IPS-15b (cell line): ENCODE data around the gene ARHGAP15.

Experiments used
- H3K27me3 ChIP-seq: one replicate; pipeline ENCODE4 v1.6.1; 2013; ENCODE audit warnings: low read length; ENCODE audit not compliant: control insufficient read depth, insufficient read depth
- H3K36me3 ChIP-seq: one replicate; pipeline ENCODE4 v1.6.1; 2013; ENCODE audit warnings: low read length; ENCODE audit not compliant: control insufficient read depth, insufficient read depth
- H3K4me1 ChIP-seq: one replicate; pipeline ENCODE4 v1.6.1; 2013; ENCODE audit warnings: mild to moderate bottlenecking, low read length; ENCODE audit not compliant: control insufficient read depth, insufficient read depth
- H3K4me3 ChIP-seq: one replicate; pipeline ENCODE4 v1.5.1; 2013; ENCODE audit warnings: low read depth, low read length
- H3K9ac ChIP-seq: one replicate; pipeline ENCODE4 v1.6.1; 2013; ENCODE audit warnings: low read depth, mild to moderate bottlenecking, low read length
- H3K9me3 ChIP-seq: one replicate; pipeline ENCODE4 v1.6.1; 2013; ENCODE audit warnings: mild to moderate bottlenecking, low read length; ENCODE audit not compliant: control insufficient read depth, insufficient read depth

The ARHGAP15 gene

DNA sequence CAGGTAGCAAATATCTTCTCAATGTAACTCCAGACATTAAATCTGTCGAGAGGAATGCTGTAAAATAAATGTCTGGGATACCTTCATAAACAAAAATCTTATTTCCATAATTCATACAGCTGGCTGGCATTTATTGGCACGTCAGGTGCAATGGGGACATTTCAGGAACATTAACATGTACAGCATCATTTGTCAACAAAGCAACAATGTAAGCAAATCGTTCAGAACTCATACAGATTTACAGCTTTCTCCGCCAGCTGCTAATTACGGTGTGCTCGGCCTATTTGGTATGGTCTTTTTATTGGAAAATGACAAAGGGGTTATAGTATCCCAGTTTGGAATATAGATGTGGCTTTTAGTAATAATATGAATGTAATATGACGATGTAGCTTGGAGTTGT, 464.9 kb downstream of the ARHGAP15 start:
- Histone ChIP-seq H3K9me3 (no peaks in the 10 kb centered on the region), H3K27me3 (no peaks in the 10 kb centered on the region), H3K9ac (no peak overlapping the region), H3K4me3 (no peak overlapping the region), H3K36me3 (no peaks in the 10 kb centered on the region), H3K4me1 (no peaks in the 10 kb centered on the region)

DNA sequence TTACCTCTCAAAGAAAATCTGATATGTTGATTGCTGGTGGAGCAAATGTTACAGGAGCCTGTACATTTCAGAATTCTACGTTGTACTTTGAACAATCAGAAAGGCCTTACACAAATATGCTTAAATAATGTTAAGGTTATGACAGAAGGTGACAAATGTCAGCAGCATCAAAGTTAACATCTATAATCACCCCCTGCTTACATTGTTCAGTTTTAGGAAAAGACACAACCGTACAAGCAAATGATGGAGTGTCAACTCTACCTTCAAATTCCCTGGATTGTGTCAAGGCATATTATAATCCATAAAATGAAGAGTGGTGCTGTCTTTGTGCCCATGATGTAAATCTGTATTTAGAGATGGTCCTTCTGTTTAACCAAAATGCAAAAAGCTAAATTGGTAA, 465.5 kb downstream of the ARHGAP15 start:
- H3K4me3 ChIP-seq: no peak overlapping the region
- no peaks in the 10 kb centered on the region for H3K4me1 ChIP-seq
- no peaks in the 10 kb centered on the region for H3K27me3 ChIP-seq
- no peaks in the 10 kb centered on the region for H3K9me3 ChIP-seq
- H3K9ac ChIP-seq: no peak overlapping the region
- no peaks in the 10 kb centered on the region for H3K36me3 ChIP-seq

DNA sequence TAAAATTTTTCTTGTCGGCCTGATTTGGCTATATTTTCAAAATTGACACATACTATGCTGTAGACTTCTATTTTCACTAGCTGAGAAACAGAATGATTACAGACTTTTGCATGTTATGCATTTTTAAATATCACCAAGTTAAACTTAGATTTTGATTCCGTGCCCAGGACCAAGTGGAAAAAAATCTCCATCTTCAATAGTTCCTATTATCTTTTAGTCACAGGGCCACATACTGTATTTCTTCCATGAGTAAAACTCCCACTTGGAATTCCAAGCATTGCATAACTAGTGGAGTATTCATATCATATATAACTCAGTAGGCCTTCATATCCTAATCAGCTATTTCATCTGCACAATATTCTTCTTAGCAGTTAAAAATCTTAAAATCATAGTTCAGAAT, 470.9 kb downstream of the ARHGAP15 start:
- Histone ChIP-seq H3K4me3 (no peak overlapping the region), H3K9me3 (no peaks in the 10 kb centered on the region), H3K36me3 (no peaks in the 10 kb centered on the region), H3K4me1 (peaks cover 25% of the 10 kb centered on the region), H3K27me3 (no peaks in the 10 kb centered on the region), H3K9ac (no peak overlapping the region)

DNA sequence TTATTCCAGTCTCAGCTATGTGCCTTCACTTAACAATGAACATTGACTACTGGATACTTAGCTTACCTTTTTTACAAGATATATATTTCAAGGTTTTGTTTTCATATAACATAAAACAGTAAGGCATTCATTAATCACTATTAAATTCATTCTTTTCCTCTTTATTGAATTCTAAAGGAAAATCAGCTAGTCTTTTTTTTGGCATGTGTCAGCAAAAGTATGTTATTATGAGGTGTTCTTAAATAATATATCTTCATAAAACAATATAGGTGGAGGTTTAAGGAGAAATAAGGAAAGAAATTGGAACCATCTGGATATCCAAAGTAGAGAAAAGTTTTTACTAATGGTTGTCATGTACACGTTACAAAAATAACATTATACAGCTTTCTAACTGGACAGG, 472.6 kb downstream of the ARHGAP15 start:
- H3K27me3 ChIP-seq: no peaks in the 10 kb centered on the region
- no peak overlapping the region for H3K9ac ChIP-seq
- H3K9me3 ChIP-seq: no peaks in the 10 kb centered on the region
- H3K4me1 ChIP-seq: peaks cover 25% of the 10 kb centered on the region
- no peak overlapping the region for H3K4me3 ChIP-seq
- no peaks in the 10 kb centered on the region for H3K36me3 ChIP-seq

DNA sequence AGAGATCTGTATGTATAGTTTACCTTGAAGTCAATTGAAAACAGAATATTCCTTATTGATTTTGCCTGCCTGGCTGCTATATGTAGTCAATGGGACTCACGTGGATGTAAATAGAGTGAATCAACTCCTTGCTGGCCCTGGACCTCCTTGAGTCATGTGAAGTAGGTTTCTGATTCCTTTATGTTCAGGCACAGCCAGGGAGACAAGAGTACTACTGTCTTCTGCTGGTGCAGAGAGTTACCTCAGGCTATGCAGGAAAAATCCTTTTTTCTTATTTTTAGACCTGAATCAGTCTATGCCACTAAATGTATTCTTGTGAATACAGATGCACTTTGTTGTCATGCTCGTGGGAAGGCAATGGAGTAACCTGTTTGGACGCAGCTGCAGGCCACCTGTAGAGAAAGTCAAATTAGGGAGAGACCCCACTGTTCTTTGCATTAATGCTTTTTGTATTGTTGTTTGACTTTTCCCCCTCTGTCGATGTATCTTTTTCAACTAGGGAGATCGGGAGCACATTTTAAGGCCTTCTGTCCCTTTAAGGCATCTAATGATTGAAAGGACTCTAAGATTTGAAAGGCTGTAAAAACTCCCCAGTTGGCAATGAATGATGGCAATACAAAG, 473.9 kb downstream of the ARHGAP15 start:
- Histone ChIP-seq H3K27me3 (no peaks in the 10 kb centered on the region), H3K9me3 (no peaks in the 10 kb centered on the region)

DNA sequence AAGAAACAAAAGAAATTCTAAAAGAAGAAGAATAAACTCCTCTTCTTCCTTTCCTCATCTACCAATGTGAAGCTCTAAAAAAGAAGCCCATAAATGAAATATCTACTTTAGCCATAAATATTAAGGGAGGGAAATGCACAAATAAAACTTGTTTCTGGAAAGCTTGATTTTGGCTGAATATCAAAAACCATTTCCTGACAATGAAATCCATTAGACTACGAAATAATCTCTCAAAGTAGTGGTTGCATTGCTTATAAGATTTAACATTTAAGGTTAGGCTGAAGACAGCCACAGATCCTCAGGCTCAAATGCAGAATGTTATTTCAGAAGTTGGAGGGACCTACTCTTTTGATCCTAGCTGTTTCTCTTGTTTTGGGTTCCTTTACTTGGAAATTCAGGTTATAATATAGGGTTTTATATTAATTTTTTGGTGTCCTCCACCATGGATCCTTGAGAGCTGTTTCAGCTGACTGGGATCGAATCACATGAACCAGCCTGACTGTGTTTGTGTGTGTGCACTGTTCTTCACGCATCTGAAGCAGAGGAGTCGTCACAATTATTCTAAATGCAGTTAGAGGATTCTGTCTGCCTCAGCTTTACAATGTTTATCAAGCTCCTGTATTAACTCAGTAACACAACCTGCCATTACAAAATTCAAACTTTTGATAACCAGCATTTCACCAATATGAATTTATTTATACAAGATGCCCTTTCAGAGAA, 474.8 kb downstream of the ARHGAP15 start:
- Histone ChIP-seq H3K4me3 (no peak overlapping the region), H3K9me3 (no peaks in the 10 kb centered on the region), H3K9ac (no peak overlapping the region), H3K27me3 (no peaks in the 10 kb centered on the region), H3K4me1 (peaks cover 41% of the 10 kb centered on the region), H3K36me3 (no peaks in the 10 kb centered on the region)

More for the DNA sequence above, 473.9 kb downstream of the ARHGAP15 start:
- Histone ChIP-seq H3K4me1 (peaks cover 35% of the 10 kb centered on the region), H3K4me3 (no peak overlapping the region), H3K36me3 (no peaks in the 10 kb centered on the region), H3K9ac (no peak overlapping the region)

GRCh38 chr2:143604566-143604959, 475.3 kb downstream of the ARHGAP15 start:
- peaks cover 41% of the 10 kb centered on the region for H3K4me1 ChIP-seq

DNA sequence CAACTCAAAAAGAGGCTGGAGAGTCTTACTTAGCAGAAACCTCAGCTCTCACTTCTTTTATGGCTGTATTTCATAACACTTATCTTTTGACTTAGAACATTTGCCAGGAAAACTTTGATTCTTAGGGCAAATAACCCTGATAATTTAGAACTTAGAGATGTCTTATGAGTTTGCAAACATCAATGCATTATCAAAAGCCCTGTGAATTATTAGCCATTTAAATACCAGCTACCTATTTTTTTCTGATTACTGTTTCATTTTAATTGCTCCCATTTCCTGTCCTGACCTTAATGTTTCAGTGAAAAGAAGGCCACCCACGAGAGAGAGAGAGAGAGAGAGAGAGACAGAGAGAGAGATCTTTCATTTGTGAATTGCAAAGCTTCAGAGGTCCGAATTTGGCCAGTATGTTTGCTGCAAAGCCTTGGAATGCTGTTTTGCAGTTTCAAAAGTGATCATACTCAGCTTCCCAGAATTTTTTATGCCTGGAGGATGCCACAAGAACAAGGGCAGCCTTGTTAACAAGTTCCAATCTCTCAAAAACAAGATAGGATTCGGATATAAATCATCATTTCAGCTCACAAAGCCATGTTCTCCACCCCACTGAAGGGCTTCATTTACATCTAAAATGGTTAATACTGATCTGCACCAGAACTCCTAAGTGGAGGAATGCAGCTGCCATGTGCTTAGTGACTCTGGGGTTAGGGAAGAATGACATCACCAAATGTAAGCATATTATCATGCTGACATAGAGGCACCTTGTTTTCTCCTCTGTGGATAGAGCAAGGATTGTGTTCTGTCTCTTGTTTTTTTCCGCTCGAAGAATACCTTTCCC, 478.2 kb downstream of the ARHGAP15 start:
- Histone ChIP-seq H3K9ac (no peak overlapping the region), H3K36me3 (no peaks in the 10 kb centered on the region)

More at GRCh38 chr2:143604566-143604959, 475.3 kb downstream of the ARHGAP15 start:
- no peaks in the 10 kb centered on the region for H3K9me3 ChIP-seq
- H3K9ac ChIP-seq: no peak overlapping the region
- H3K27me3 ChIP-seq: no peaks in the 10 kb centered on the region
- no peak overlapping the region for H3K4me3 ChIP-seq
- no peaks in the 10 kb centered on the region for H3K36me3 ChIP-seq

DNA sequence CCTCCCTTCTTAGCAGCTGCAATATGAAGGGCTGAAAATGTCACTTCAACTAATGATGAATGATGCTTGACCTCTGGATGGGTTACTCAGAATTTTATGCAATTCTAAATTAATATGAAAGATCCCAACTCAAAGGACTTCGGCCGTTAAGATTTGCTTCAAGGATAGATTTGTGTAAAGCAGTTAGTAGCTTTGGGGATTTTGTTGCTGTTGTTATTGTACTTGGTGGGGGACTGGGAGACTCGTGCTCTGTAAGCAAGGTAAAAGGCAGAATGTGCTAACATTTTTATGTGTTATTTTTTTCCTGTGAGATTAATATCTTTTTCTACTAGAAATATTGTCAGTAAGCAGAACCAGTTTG, 478.8 kb downstream of the ARHGAP15 start:
- H3K36me3 ChIP-seq: no peaks in the 10 kb centered on the region
- peaks cover 29% of the 10 kb centered on the region for H3K4me1 ChIP-seq
- H3K27me3 ChIP-seq: no peaks in the 10 kb centered on the region
- no peak overlapping the region for H3K4me3 ChIP-seq
- no peaks in the 10 kb centered on the region for H3K9me3 ChIP-seq
- no peak overlapping the region for H3K9ac ChIP-seq

More for the DNA sequence above, 478.2 kb downstream of the ARHGAP15 start:
- no peaks in the 10 kb centered on the region for H3K9me3 ChIP-seq
- no peak overlapping the region for H3K4me3 ChIP-seq
- H3K27me3 ChIP-seq: no peaks in the 10 kb centered on the region
- H3K4me1 ChIP-seq: peaks cover 32% of the 10 kb centered on the region

GRCh38 chr2:143608758-143609157, 479.5 kb downstream of the ARHGAP15 start:
- H3K36me3 ChIP-seq: no peaks in the 10 kb centered on the region

DNA sequence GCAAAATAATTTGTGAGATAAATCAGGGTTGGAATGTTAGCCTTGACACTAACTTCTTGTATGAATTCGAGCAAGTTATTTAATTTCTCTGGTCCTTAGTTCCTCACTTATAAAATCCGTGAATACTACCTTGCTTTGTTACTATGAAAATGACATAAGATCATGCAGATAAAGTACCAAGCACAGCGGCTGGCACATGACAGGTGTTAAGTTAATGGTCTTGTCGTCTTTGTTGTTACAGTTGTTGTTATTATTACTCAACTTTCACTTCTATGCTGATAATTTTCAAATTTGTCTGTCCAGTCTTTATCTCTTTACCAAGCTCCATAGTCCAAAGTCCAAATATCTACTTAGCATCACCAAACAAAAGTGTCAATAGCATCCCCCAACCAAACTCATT, 482.1 kb downstream of the ARHGAP15 start:
- Histone ChIP-seq H3K27me3 (no peaks in the 10 kb centered on the region), H3K4me3 (no peak overlapping the region), H3K9ac (no peak overlapping the region), H3K4me1 (peaks cover 16% of the 10 kb centered on the region), H3K36me3 (no peaks in the 10 kb centered on the region), H3K9me3 (no peaks in the 10 kb centered on the region)

More at GRCh38 chr2:143608758-143609157, 479.5 kb downstream of the ARHGAP15 start:
- no peak overlapping the region for H3K9ac ChIP-seq
- no peaks in the 10 kb centered on the region for H3K27me3 ChIP-seq
- no peaks in the 10 kb centered on the region for H3K9me3 ChIP-seq
- H3K4me1 ChIP-seq: peaks cover 21% of the 10 kb centered on the region
- no peak overlapping the region for H3K4me3 ChIP-seq
